CD4-positive, alpha-beta memory T cell (primary cell): ENCODE data around the gene ATP6AP2. TPM values are rescaled to one million over a fixed set of nuclear protein-coding genes. Genes with fewer than 3 reads are reported as not detected.
"Not testable (repeated sequence)": the region's sequence is repeated elsewhere in the genome, so short reads cannot be mapped to it uniquely, and the experiment has no call there.

Experiments
- CTCF ChIA-PET: fragments of 350-600 bp; sonication (Branson Sonifier 250); formaldehyde crosslinking; loops from one replicate; lab custom pipeline; 2021; ENCODE audit warnings: inconsistent platforms; ENCODE audit not compliant: partially characterized antibody; lab: Charles Lee
- POLR2A ChIA-PET: fragments of 350-600 bp; sonication (Branson Sonifier 250); formaldehyde crosslinking; loops from one replicate; lab custom pipeline; 2021; ENCODE audit not compliant: partially characterized antibody; lab: Charles Lee
- DNase-seq, 5 donors: peaks; one replicate each; pipeline versions ENCODE4 v3.0.0 to v3.0.0-alpha.2; 2020 to 2022; ENCODE audit warnings: mixed read lengths in 1 of 5
- H3K27ac ChIP-seq: one replicate; pipeline ENCODE4 v1.7.0; 2013; ENCODE audit warnings: low read depth, low read length
- H3K27me3 ChIP-seq: 2 replicates; pipeline ENCODE4 v1.7.0; 2013; ENCODE audit warnings: mild to moderate bottlenecking, low read length, moderate library complexity; ENCODE audit not compliant: insufficient read depth
- H3K36me3 ChIP-seq: 2 replicates; pipeline ENCODE4 v1.7.0; 2013; ENCODE audit warnings: mild to moderate bottlenecking, low read length, moderate library complexity; ENCODE audit not compliant: insufficient read depth
- H3K4me1 ChIP-seq: 2 replicates; pipeline ENCODE4 v1.7.0; 2013; ENCODE audit warnings: mild to moderate bottlenecking, low read length, moderate library complexity; ENCODE audit not compliant: insufficient read depth
- H3K4me3 ChIP-seq, 2 donors: one replicate each; pipeline ENCODE4 v1.7.0; 2013; ENCODE audit warnings: low read length in 2 of 2, mild to moderate bottlenecking in 1 of 2
- H3K9me3 ChIP-seq, 2 donors: one replicate each; pipeline ENCODE4 v1.7.0; 2013; ENCODE audit warnings: low read length in 2 of 2, control low read depth in 1 of 2; ENCODE audit not compliant: control insufficient read depth in 1 of 2
- H3K27ac Mint-ChIP-seq, 7 donors: one replicate each; pipeline ENCODE4 v1.8.0; 2020 to 2021; ENCODE audit warnings: mixed read lengths in 7 of 7, mild to moderate bottlenecking in 6 of 7, inconsistent platforms in 3 of 7, moderate library complexity in 3 of 7
- H3K27me3 Mint-ChIP-seq, 2 donors: one replicate each; pipeline ENCODE4 v1.8.0; 2020 to 2021; ENCODE audit warnings: mixed read lengths in 2 of 2
- H3K36me3 Mint-ChIP-seq, 2 donors: one replicate each; pipeline ENCODE4 v1.8.0; 2020 to 2021; ENCODE audit warnings: mixed read lengths in 2 of 2, inconsistent platforms in 1 of 2, mild to moderate bottlenecking in 1 of 2
- H3K4me1 Mint-ChIP-seq, 4 donors: one replicate each; pipeline ENCODE4 v1.8.0; 2020 to 2021; ENCODE audit warnings: mixed read lengths in 4 of 4, mild to moderate bottlenecking in 1 of 4
- H3K4me3 Mint-ChIP-seq, 8 donors: one replicate each; pipeline ENCODE4 v1.8.0; 2020 to 2021; ENCODE audit warnings: mixed read lengths in 8 of 8, mild to moderate bottlenecking in 7 of 8, moderate library complexity in 6 of 8, inconsistent platforms in 3 of 8
- H3K9me3 Mint-ChIP-seq, 8 donors: one replicate each; pipeline ENCODE4 v1.8.0; 2020 to 2021; ENCODE audit warnings: mixed read lengths in 8 of 8, mild to moderate bottlenecking in 5 of 8, inconsistent platforms in 3 of 8, moderate library complexity in 1 of 8
- intact Hi-C: fragments of 100-400 bp; cut with micrococcal nuclease; formaldehyde crosslinking; loops from one replicate; pipeline ENCODE4 v1.15.1; 2023
- polyA plus RNA-seq, 2 donors: library from polyadenylated mRNA; unstranded; fragments of 300-500 nt; fragmentation: Illumina TruSeq; gene quantifications; one replicate each; pipeline ENCODE4 v1.2.3, GENCODE V29; 2021
- total RNA-seq, 2 experiments: library from RNA; stranded (reverse); gene quantifications; one replicate each; pipeline ENCODE4 v1.2.3, GENCODE V29; 2021

ATP6AP2 gene
- total and polyA plus RNA-seq, 4 experiments from 2014 or later, result 80.9 to 254 (median 139) TPM

- no peak overlapping the region for H3K4me3 ChIP-seq
- POLR2A ChIA-PET, result no interaction called here
- intact Hi-C loops, result no loop called here
- CTCF ChIA-PET, result interaction anchor here (1.2 kb wide), 1 partner anchor 15 kb away, joined by 4 read pairs; no protein-coding TSS in a partner anchor
- no peaks in the 10 kb centered on the region for H3K36me3 Mint-ChIP-seq
- no peak overlapping the region for H3K27ac Mint-ChIP-seq
- no peak for DNase-seq
- no peaks in the 10 kb centered on the region for H3K36me3 ChIP-seq
- no peaks in the 10 kb centered on the region for H3K4me1 Mint-ChIP-seq
- H3K27ac ChIP-seq, result no peak overlapping the region
- no peak overlapping the region for H3K4me3 Mint-ChIP-seq
- no peaks in the 10 kb centered on the region for H3K9me3 Mint-ChIP-seq
- no peaks in the 10 kb centered on the region for H3K4me1 ChIP-seq
- H3K27me3 Mint-ChIP-seq, result no peaks in the 10 kb centered on the region
- H3K9me3 ChIP-seq, result no peaks in the 10 kb centered on the region
- H3K27me3 ChIP-seq, result no peaks in the 10 kb centered on the region
Measured at GRCh38 chrX:40558590-40558989, 22.2 kb upstream of the ATP6AP2 start.

- H3K27me3 ChIP-seq, result no peaks in the 10 kb centered on the region
- H3K27ac Mint-ChIP-seq, result no peak overlapping the region
- no peaks in the 10 kb centered on the region for H3K9me3 Mint-ChIP-seq
- H3K36me3 Mint-ChIP-seq, result no peaks in the 10 kb centered on the region
- H3K36me3 ChIP-seq, result no peaks in the 10 kb centered on the region
- H3K4me1 Mint-ChIP-seq, result no peaks in the 10 kb centered on the region
- no peaks in the 10 kb centered on the region for H3K9me3 ChIP-seq
- H3K4me3 ChIP-seq, result no peak overlapping the region
- intact Hi-C loops, result no loop called here
- no peaks in the 10 kb centered on the region for H3K4me1 ChIP-seq
- ChIA-PET POLR2A (no interaction called here), CTCF (no interaction called here)
- H3K4me3 Mint-ChIP-seq, result no peak overlapping the region
- no peak overlapping the region for H3K27ac ChIP-seq
- no peaks in the 10 kb centered on the region for H3K27me3 Mint-ChIP-seq
- DNase-seq, result no peak
Measured at GRCh38 chrX:40563784-40564183, 17.0 kb upstream of the ATP6AP2 start.

GRCh38 chrX:40564447-40564846 is 16.3 kb upstream of the ATP6AP2 start:
- H3K36me3 ChIP-seq, result no peaks in the 10 kb centered on the region
- Mint-ChIP-seq H3K4me3 (no peak overlapping the region), H3K4me1 (no peaks in the 10 kb centered on the region), H3K36me3 (no peaks in the 10 kb centered on the region), H3K9me3 (no peaks in the 10 kb centered on the region), H3K27ac (no peak overlapping the region), H3K27me3 (no peaks in the 10 kb centered on the region)
- CTCF ChIA-PET, result no interaction called here
- H3K4me3 ChIP-seq, result no peak overlapping the region
- H3K27ac ChIP-seq, result no peak overlapping the region
- no peak for DNase-seq
- no peaks in the 10 kb centered on the region for H3K9me3 ChIP-seq
- no peaks in the 10 kb centered on the region for H3K4me1 ChIP-seq
- POLR2A ChIA-PET, result no interaction called here
- H3K27me3 ChIP-seq, result no peaks in the 10 kb centered on the region
- intact Hi-C loops, result no loop called here

- Histone ChIP-seq H3K27ac (peak overlapping the region; percentile 30), H3K36me3 (no peaks in the 10 kb centered on the region), H3K27me3 (no peaks in the 10 kb centered on the region), H3K4me1 (no peaks in the 10 kb centered on the region), H3K4me3 (peak overlapping the region; percentile 28), H3K9me3 (no peaks in the 10 kb centered on the region)
- H3K4me1 Mint-ChIP-seq, result peaks cover 3 to 12% (median 7%) of the 10 kb centered on the region in 4 donors
- no peaks in the 10 kb centered on the region for H3K27me3 Mint-ChIP-seq
- peak overlapping the region; percentile 65 to 85 (median 79) for H3K27ac Mint-ChIP-seq
- H3K4me3 Mint-ChIP-seq, result peak overlapping the region; percentile 79 to 91 (median 83)
- no peak for DNase-seq
- CTCF ChIA-PET, result interaction anchor here (1.2 to 1.7 kb wide), 2 partner anchors 25 to 27 kb away, joined by 3 to 5 read pairs; no protein-coding TSS in a partner anchor
- H3K36me3 Mint-ChIP-seq, result no peaks in the 10 kb centered on the region
- POLR2A ChIA-PET, result interaction anchor here (1.9 kb wide), 1 partner anchor 11 kb away, joined by 6 read pairs; no protein-coding TSS in a partner anchor
- intact Hi-C loops, result loop anchor here (5.0 kb wide), 1 partner anchor 33 kb away; no protein-coding TSS in a partner anchor
- H3K9me3 Mint-ChIP-seq, result peaks cover 0 to 2% (median 0%) of the 10 kb centered on the region in 8 donors
Measured at GRCh38 chrX:40570346-40571093, 10.2 kb upstream of the ATP6AP2 start.

- POLR2A ChIA-PET, result interaction anchor here (1.9 kb wide), 1 partner anchor 10 kb away, joined by 6 read pairs; no protein-coding TSS in a partner anchor
Measured at GRCh38 chrX:40571164-40571563, 9.6 kb upstream of the ATP6AP2 start.

GRCh38 chrX:40571600-40571999 is 9.2 kb upstream of the ATP6AP2 start:
- H3K27ac Mint-ChIP-seq, result peak overlapping the region in 1 of 7 donors; percentile 61

More at GRCh38 chrX:40571164-40571563, 9.6 kb upstream of the ATP6AP2 start:
- not testable (repeated sequence) for H3K27me3 ChIP-seq, H3K36me3 Mint-ChIP-seq, H3K9me3 Mint-ChIP-seq, H3K9me3 ChIP-seq, H3K27me3 Mint-ChIP-seq, H3K4me1 ChIP-seq, H3K36me3 ChIP-seq
- H3K4me1 Mint-ChIP-seq, result peaks cover 3 to 12% (median 7%) of the 10 kb centered on the region in 4 donors
- CTCF ChIA-PET, result interaction anchor here (1.2 to 1.7 kb wide), 2 partner anchors 25 to 27 kb away, joined by 3 to 5 read pairs; no protein-coding TSS in a partner anchor
- peak in 4 of 5 donors; percentile 31 to 47 (median 42) for DNase-seq
- H3K27ac ChIP-seq, result peak overlapping the region; percentile 30
- H3K4me3 Mint-ChIP-seq, result peak overlapping the region; percentile 79 to 91 (median 83)
- H3K27ac Mint-ChIP-seq, result peak overlapping the region; percentile 65 to 85 (median 79)
- intact Hi-C loops, result loop anchor here (5.0 kb wide), 1 partner anchor 34 kb away; no protein-coding TSS in a partner anchor
- H3K4me3 ChIP-seq, result peak overlapping the region; percentile 28

GRCh38 chrX:40573763-40574162 is 7.0 kb upstream of the ATP6AP2 start:
- intact Hi-C loops, result loop anchor here (5.0 kb wide), 1 partner anchor 36 kb away; no protein-coding TSS in a partner anchor
- no peak overlapping the region for H3K27ac ChIP-seq
- Mint-ChIP-seq H3K27me3 (no peaks in the 10 kb centered on the region), H3K9me3 (peaks cover 0 to 2% (median 0%) of the 10 kb centered on the region in 8 donors), H3K4me3 (no peak overlapping the region), H3K27ac (no peak overlapping the region), H3K4me1 (peaks cover 3 to 12% (median 7%) of the 10 kb centered on the region in 4 donors), H3K36me3 (no peaks in the 10 kb centered on the region)
- no peaks in the 10 kb centered on the region for H3K9me3 ChIP-seq
- no peak overlapping the region for H3K4me3 ChIP-seq
- peak; percentile 23 to 51 (median 42) for DNase-seq
- ChIA-PET POLR2A (no interaction called here), CTCF (interaction anchor here (1.2 to 1.6 kb wide), 5 partner anchors 15 to 62 kb away, joined by 3 to 8 read pairs (median 4); no protein-coding TSS in a partner anchor)
- no peaks in the 10 kb centered on the region for H3K36me3 ChIP-seq
- no peaks in the 10 kb centered on the region for H3K27me3 ChIP-seq
- no peaks in the 10 kb centered on the region for H3K4me1 ChIP-seq

More at GRCh38 chrX:40571600-40571999, 9.2 kb upstream of the ATP6AP2 start:
- Histone ChIP-seq H3K27ac (no peak overlapping the region), H3K36me3 (no peaks in the 10 kb centered on the region), H3K4me1 (no peaks in the 10 kb centered on the region), H3K4me3 (no peak overlapping the region), H3K27me3 (no peaks in the 10 kb centered on the region), H3K9me3 (no peaks in the 10 kb centered on the region)
- CTCF ChIA-PET, result interaction anchor here (1.2 kb wide), 1 partner anchor 26 kb away, joined by 3 read pairs; no protein-coding TSS in a partner anchor
- POLR2A ChIA-PET, result no interaction called here
- Mint-ChIP-seq H3K9me3 (peaks cover 0 to 2% (median 0%) of the 10 kb centered on the region in 8 donors), H3K27me3 (no peaks in the 10 kb centered on the region), H3K36me3 (no peaks in the 10 kb centered on the region), H3K4me1 (peaks cover 3 to 12% (median 7%) of the 10 kb centered on the region in 4 donors), H3K4me3 (peak overlapping the region in 4 of 8 donors; percentile 2 to 91 (median 46))
- DNase-seq, result no peak
- intact Hi-C loops, result loop anchor here (5.0 kb wide), 1 partner anchor 34 kb away; no protein-coding TSS in a partner anchor
